A549 (cell line): Measurements from ENCODE around the gene ZNF644.

ENCODE experiments used
- CTCF ChIP-seq: fragments of >200 bp; sonication (Bioruptor Twin); formaldehyde crosslinking; IDR thresholded peaks from 3 replicates; pipeline ENCODE4 v1.5.1; 2016
- MAX ChIP-seq: IDR thresholded peaks from 2 replicates; pipeline ENCODE4 v1.6.1; 2012
- MYC ChIP-seq: IDR thresholded peaks from 2 replicates; pipeline ENCODE4 v1.6.1; 2012; ENCODE audit warnings: mild to moderate bottlenecking, inconsistent platforms, low read length, improper control_type of control experiment, borderline replicate concordance
- PBX3 ChIP-seq: IDR thresholded peaks from 2 replicates; pipeline ENCODE4 v1.6.1; 2012
- POLR2A ChIP-seq: IDR thresholded peaks from 2 replicates; pipeline ENCODE4 v1.6.1; 2012; ENCODE audit warnings: mild to moderate bottlenecking, low read length
- SMC3 ChIP-seq: fragments of >200 bp; sonication (Bioruptor Twin); formaldehyde crosslinking; IDR thresholded peaks from 3 replicates; pipeline ENCODE4 v1.6.1; 2018; ENCODE audit warnings: inconsistent platforms
- ZSCAN20 ChIP-seq: fragments of 250-450 bp; sonication (Bioruptor Pico); IDR thresholded peaks from 2 replicates; pipeline ENCODE4 v1.8.0; 2022; ENCODE audit warnings: mild to moderate bottlenecking, moderate library complexity

- TF ChIP-seq MYC (no peak), SMC3 (no peak), MAX (no peak), CTCF (no peak), ZSCAN20 (CRISPR knock-in tag) (no peak), POLR2A (no peak), PBX3 (no peak)
Measured at GRCh38 chr1:91004145-91004544, 17.7 kb downstream of the ZNF644 start.
